Measurements from ENCODE around the gene GLRA1.

The GLRA1 gene

GRCh38 chr5:151772846-151773561, 151.6 kb downstream of the GLRA1 start:
- Mint-ChIP-seq H3K36me3 (ENCODE audit: insufficient read depth) (peaks cover 21% of the 10 kb centered on the region), H3K27ac (ENCODE audit: low read depth) (no peak overlapping the region), H3K27me3 (no peaks in the 10 kb centered on the region), H3K9me3 (no peaks in the 10 kb centered on the region), H3K4me1 (peaks cover 52% of the 10 kb centered on the region), H3K4me3 (no peak overlapping the region)
- no peak for DNase-seq (ENCODE audit: low spot score in 2 of 2)
- no peak for ATAC-seq (replicated peaks; ENCODE audit: extremely low read depth, poor library complexity, severe bottlenecking)

Data from central memory CD8-positive, alpha-beta T cell (primary cell).